Activated CD4-positive, CD25-positive, alpha-beta regulatory T cell (primary cell): ENCODE data around the gene ZNF587B.
"Not testable (repeated sequence)": the region's sequence is repeated elsewhere in the genome, so short reads cannot be mapped to it uniquely, and the experiment has no call there.

Source experiments
- DNase-seq, 4 experiments: peaks; one replicate each; lab custom pipeline; 2025; lab: John Stamatoyannopoulos, UW

Gene ZNF587B

DNA sequence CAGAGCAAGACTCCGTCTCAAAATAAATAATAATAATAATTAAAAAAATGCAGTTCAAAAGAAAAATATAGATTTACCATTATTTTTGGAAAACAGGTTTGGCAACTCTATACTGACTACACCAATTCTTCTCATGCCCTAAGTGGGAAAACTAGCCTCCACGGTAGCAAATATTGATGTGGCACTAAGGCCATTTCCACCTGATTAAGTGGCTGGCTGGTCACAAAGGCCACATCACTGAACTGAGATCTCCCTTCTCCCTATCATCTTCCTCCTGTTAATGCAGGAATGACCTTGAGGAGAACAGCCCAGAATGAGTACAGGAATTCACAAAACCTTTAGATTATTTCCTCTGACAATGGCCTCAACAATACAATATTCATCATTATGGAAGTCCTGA is 40.1 kb downstream of the ZNF587B start:
- no peak for DNase-seq

DNA sequence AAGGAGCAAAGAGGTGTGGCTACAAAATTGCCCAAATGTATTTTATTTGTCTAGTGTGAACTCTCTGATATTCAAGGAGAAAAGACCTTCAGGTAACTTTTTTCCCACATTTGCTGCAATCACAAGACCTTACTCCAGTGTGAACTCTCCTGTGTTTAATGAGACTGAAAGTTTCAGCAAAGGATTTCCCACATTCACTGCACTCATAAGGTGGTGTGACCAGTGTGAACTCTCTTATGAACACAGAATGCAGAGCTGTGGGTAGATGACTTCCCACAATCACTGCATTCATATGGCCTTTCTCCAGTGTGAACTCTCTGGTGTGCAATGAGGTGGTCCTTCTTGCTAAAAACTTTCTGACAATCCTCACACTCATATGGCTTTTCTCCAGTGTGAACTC is 42.4 kb downstream of the ZNF587B start:
- DNase-seq: no peak

DNA sequence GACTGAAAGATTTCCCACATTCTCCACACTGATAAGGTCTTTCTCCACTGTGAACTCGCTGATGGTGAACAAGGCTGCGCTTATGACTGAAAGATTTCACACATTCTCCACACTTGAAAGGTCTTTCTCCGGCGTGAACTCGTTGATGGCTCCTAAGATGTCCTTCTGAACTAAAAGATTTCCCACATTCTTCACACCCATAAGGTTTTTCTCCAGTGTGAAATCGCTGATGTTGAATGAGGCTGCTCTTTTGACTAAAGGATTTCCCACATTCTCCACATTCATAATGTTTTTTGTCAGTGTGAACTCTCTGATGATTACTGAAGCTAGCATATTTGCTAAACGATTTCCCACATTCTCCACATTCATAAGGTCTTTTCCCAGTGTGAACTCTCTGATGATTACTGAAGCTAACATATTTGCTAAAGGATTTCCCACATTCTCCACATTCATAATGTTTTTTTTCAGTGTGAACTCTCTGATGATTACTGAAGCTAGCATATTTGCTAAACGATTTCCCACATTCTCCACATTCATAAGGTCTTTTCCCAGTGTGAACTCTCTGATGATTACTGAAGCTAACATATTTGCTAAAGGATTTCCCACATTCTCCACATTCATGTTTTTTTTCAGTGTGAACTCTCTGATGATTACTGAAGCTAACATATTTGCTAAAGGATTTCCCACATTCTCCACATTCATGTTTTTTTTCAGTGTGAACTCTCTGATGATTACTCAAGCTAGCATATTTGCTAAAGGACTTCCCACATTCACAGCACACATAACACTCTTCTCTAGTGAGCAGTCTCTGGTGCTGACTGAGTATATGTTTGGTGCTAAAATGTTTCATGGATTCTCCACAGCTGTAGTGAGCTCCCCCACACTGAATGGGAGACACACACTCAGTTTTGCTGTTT is 44.0 kb downstream of the ZNF587B start:
- not testable (repeated sequence) for DNase-seq

DNA sequence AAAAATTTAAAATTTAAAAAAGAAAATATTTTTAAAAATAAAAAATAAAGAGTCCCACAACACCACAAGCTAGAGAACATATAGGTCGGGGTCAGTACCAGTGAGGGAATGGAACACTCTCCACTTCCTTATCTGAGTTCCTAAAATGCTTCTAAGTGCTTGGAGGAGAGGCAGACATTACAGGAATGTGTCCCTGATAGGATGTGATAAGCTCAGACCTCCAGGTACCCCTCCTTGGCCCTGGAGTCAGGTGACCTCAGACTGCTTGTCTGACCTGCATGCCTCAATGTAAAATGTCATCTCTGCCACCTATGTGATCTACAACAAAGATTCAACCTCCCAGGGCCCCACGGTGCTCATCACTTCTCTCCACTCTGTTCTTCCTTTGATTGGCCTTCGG is 55.9 kb downstream of the ZNF587B start:
- no peak for DNase-seq

DNA sequence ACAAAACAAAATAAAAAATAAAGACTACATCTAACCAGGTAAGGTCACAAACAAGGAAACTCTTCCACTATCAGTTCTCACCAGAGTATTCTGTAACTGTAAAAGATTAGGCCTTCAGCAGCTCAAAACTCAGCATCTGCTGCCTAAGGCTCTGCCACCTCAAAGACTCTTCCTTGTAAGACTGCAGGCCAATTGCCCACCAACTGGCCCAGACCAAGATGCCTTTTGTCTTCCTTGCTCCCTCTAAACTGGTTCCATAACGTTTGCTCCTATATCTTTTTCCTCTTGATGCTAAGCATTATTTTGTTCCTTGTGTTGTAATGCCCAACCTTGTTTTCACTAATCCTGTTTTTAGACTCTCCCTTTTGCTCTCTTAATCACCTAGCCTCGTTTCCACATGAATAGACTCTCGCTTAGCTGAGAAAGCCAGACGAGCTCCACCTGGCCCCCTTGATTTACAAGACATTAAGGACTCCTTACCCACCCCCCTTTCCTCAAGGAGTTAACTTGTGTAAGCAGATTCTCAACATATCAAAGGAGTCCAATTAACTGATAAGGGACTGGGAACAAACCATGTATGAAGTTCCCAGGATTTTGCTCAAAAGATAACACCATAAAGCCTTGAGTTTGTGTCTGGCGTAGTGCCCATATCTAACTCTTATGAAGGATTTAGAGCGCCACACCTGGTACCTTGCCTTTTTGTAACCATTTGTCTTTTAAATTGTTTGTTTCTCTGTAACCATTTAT is 57.3 kb downstream of the ZNF587B start:
- no peak for DNase-seq

DNA sequence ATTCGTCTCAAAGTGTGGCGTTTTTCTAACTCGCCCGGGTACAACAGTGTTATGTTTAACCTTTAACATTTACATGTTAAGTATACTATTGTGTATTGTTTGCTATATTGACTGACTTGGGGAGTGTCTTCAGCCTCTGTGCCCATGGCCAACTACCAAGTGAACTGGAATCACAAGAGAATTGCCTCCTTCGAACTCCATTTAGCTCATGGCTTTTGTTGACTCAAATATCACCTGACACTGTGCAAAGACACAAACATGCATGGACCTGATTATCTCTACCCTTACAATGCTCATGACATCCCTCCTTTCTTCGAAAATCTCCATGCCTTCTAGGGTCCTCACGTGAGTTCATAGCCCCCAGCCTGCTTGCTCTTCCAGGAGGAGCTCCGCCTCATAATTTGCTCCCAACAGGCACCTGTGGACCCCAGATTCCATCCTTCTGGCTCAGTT is 58.0 kb downstream of the ZNF587B start:
- DNase-seq: no peak

DNA sequence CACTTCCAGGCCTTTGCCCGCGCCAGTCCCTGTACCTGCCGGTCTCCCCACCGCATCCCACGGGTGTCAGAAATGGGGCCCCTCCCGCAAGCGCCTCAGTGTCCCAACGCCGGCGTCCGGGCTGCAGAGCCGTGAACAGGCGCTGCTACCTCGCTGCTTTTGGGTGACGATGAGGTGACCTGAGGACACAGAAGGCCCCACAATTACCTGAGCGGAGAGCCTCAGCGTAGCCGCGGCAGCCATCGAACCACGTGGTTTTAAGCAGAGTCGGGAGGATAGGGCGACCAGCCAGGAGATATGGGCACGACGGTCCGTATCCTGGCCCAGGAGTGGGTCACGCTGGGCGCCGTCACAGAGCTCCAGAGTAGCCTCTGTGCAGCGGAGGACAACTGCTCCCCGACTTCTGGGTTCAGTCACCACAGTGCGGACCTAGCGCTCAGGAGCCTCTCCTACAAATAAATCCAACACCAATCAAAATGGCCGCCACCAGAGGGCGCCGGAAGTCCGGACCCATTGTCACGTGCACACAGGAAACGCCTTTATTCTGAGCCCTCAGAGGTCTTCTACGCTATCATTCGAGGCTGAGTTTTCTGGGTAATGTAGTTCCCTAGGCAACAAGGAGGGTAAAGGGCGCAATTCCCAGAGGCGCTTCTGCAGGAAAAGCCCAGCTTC is 58.6 kb downstream of the ZNF587B start, which contains the start of gene ZNF814:
Gene ZNF814, minus strand, starts transcription at position 478 of the 672 bp plus-strand sequence. Its CDS starts 235 bp downstream, at position 243.
- peak; percentile 40 to 68 (median 58) for DNase-seq

DNA sequence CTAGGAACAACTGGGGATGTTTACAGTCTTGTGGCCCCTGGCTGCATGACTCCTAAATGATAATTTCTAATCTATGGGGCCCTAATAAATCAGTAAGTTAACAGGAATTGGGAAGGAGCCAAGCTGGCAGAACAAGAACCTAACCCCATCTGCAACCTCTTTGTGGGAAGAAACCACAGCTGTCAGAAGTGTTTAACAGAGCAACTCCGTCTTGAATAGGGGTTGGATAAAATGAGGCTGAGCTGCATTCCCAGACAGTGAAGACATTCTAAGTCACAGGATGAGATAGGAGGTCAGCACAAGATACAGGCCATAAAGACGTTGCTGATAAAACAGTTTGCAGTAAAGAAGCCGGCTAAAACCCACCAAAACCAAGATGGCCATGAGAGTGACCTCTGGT is 60.6 kb downstream of the ZNF587B start:
- not testable (repeated sequence) for DNase-seq
